CD14-positive monocyte (primary cell): Measurements from ENCODE around the gene LLGL2. TPM values are rescaled to one million over a fixed set of nuclear protein-coding genes. Genes with fewer than 3 reads are reported as not detected.

Experiments
- DNase-seq, 3 donors: peaks; one replicate each; pipeline ENCODE4 v3.0.0-alpha.2; 2011 to 2022
- H2AFZ ChIP-seq: 2 replicates; pipeline ENCODE4 v1.6.0; 2012; ENCODE audit warnings: mild to moderate bottlenecking, low read depth, low read length, inconsistent platforms; ENCODE audit not compliant: insufficient read depth, poor library complexity, severe bottlenecking
- H3K27ac ChIP-seq, 2 donors: 1 replicate in 1 of 2; 2 replicates in 1 of 2; pipeline ENCODE4 v1.5.1; 2012 to 2013; ENCODE audit warnings: low read length in 2 of 2, control low read depth in 1 of 2, inconsistent platforms in 1 of 2, low read depth in 1 of 2, mild to moderate bottlenecking in 1 of 2
- H3K27me3 ChIP-seq, 2 donors: one replicate each; pipeline versions ENCODE4 v1.6.0 to v1.6.1; 2011 to 2013; ENCODE audit warnings: low read length in 2 of 2; ENCODE audit not compliant: control insufficient read depth in 2 of 2, insufficient read depth in 2 of 2
- H3K36me3 ChIP-seq, 2 donors: replicated peaks in 1 of 2; 1 replicate in 1 of 2; 2 replicates in 1 of 2; pipeline versions ENCODE4 v1.5.1 to v1.6.1; 2012 to 2013; ENCODE audit warnings: low read length in 2 of 2, control low read depth in 1 of 2, inconsistent platforms in 1 of 2, mild to moderate bottlenecking in 1 of 2; ENCODE audit not compliant: insufficient read depth in 2 of 2, control insufficient read depth in 1 of 2
- H3K4me1 ChIP-seq, 2 donors: 1 replicate in 1 of 2; 2 replicates in 1 of 2; pipeline versions ENCODE4 v1.5.1 to v1.6.1; 2012 to 2013; ENCODE audit warnings: low read length in 2 of 2, control low read depth in 1 of 2, inconsistent platforms in 1 of 2, mild to moderate bottlenecking in 1 of 2, moderate library complexity in 1 of 2; ENCODE audit not compliant: insufficient read depth in 2 of 2, control insufficient read depth in 1 of 2
- H3K4me2 ChIP-seq: replicated peaks from 2 replicates; pipeline ENCODE3; 2012; ENCODE audit warnings: low read length, moderate library complexity, mild to moderate bottlenecking; ENCODE audit not compliant: poor library complexity, severe bottlenecking; ENCODE audit errors: extremely low read depth
- H3K4me3 ChIP-seq, 3 experiments: fragments of 200-600 bp in 1 of 3; sonication (generic) in 1 of 3; replicated peaks in 1 of 3; 1 replicate in 2 of 3; 2 replicates in 1 of 3; pipeline ENCODE4 v1.5.1; 2011 to 2013; ENCODE audit warnings: low read length in 3 of 3, mild to moderate bottlenecking in 3 of 3, control low read depth in 2 of 3, low read depth in 2 of 3, inconsistent platforms in 1 of 3, moderate library complexity in 1 of 3
- H3K79me2 ChIP-seq: 2 replicates; pipeline ENCODE4 v1.6.0; 2012; ENCODE audit warnings: mild to moderate bottlenecking, control low read depth, inconsistent platforms, low read length, moderate library complexity; ENCODE audit not compliant: insufficient read depth
- H3K9ac ChIP-seq: 2 replicates; pipeline ENCODE4 v1.6.0; 2017; ENCODE audit warnings: low read length, mild to moderate bottlenecking; ENCODE audit not compliant: insufficient read depth, poor library complexity, severe bottlenecking
- H3K9me3 ChIP-seq, 2 donors: replicated peaks in 1 of 2; 1 replicate in 1 of 2; 2 replicates in 1 of 2; pipeline versions ENCODE4 v1.5.1 to v1.6.1; 2012 to 2013; ENCODE audit warnings: low read length in 2 of 2, control low read depth in 1 of 2; ENCODE audit not compliant: control insufficient read depth in 1 of 2, insufficient read depth in 1 of 2
- H4K20me1 ChIP-seq: 2 replicates; pipeline ENCODE4 v1.6.0; 2012; ENCODE audit warnings: mild to moderate bottlenecking, low read length, control low read depth, moderate library complexity; ENCODE audit not compliant: insufficient read depth
- H3K27ac Mint-ChIP-seq, 7 donors: one replicate each; pipeline ENCODE4 v1.8.0; 2020; ENCODE audit warnings: mild to moderate bottlenecking in 7 of 7, mixed read lengths in 7 of 7, moderate library complexity in 6 of 7, inconsistent platforms in 2 of 7
- H3K27me3 Mint-ChIP-seq, 3 donors: one replicate each; pipeline ENCODE4 v1.8.0; 2021 to 2022; ENCODE audit warnings: low read depth in 3 of 3, mild to moderate bottlenecking in 3 of 3, mixed read lengths in 3 of 3, moderate library complexity in 3 of 3, inconsistent platforms in 1 of 3
- H3K36me3 Mint-ChIP-seq, 2 donors: one replicate each; pipeline ENCODE4 v1.8.0; 2020; ENCODE audit warnings: mixed read lengths in 2 of 2, inconsistent platforms in 1 of 2, mild to moderate bottlenecking in 1 of 2
- H3K4me1 Mint-ChIP-seq: one replicate; pipeline ENCODE4 v1.8.0; 2020; ENCODE audit warnings: mild to moderate bottlenecking, mixed read lengths
- H3K4me3 Mint-ChIP-seq, 2 donors: one replicate each; pipeline ENCODE4 v1.8.0; 2020; ENCODE audit warnings: mild to moderate bottlenecking in 2 of 2, mixed read lengths in 2 of 2, moderate library complexity in 1 of 2
- H3K9me3 Mint-ChIP-seq, 7 donors: one replicate each; pipeline ENCODE4 v1.8.0; 2020 to 2022; ENCODE audit warnings: mixed read lengths in 7 of 7, mild to moderate bottlenecking in 6 of 7, moderate library complexity in 6 of 7, inconsistent platforms in 2 of 7
- CTCF ChIP-seq: fragments of 200-600 bp; IDR thresholded peaks from one replicate; pipeline ENCODE4 v1.8.0; 2022; ENCODE audit warnings: antibody characterized with exemption, mild to moderate bottlenecking
- WGBS: methylation state at CpG from one replicate; pipeline ENCODE4 v1.1.5; 2013; ENCODE audit warnings: missing lambda C conversion rate; ENCODE audit not compliant: insufficient coverage; 5-methylcytosine and 5-hydroxymethylcytosine counted together
- intact Hi-C, 2 donors: fragments of 100-400 bp; cut with micrococcal nuclease; formaldehyde crosslinking; loops; one replicate each; pipeline versions ENCODE4 v1.15.0 to v1.15.1; 2023
- polyA plus RNA-seq, 3 donors: library from polyadenylated mRNA; depleted of rRNA in 1 of 3; unstranded in 2 of 3; stranded (reverse) in 1 of 3; fragments of 300-500 nt in 2 of 3; fragments of >200 nt in 1 of 3; fragmentation: Illumina TruSeq in 2 of 3; gene quantifications; 1 replicate in 2 of 3; 2 replicates in 1 of 3; pipeline ENCODE4 v1.2.3, GENCODE V29; 2012 to 2021

Gene LLGL2
- polyA plus RNA-seq, 3 donors, result 4.8 to 7.5 (median 5.5) TPM

DNA sequence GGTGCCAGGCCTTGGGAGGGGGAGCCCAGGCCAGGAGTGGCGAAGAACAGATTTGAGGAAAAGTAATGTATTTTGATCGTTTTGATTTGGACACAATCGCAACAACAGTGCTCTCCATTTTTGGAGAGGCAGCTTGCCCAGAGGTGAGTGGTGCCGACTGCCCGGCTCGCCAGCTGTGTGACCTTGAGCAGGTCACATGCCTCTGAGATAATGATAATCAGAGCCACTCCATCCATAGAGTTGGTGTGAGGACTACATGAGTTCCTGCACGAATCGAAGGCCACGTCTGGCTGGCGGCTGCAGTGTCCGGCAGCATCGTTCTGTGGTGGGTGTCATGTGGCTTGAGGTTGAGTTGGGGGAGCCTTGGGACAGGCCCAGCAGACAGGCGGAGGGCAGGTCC is 20.7 kb downstream of the LLGL2 start:
- DNase-seq, result no peak
- H3K36me3 Mint-ChIP-seq, result no peaks in the 10 kb centered on the region
- H3K27me3 ChIP-seq, result no peaks in the 10 kb centered on the region
- 96% methylated on average over 9 of the region's 13 CpGs for WGBS
- H2AFZ ChIP-seq, result no peak overlapping the region
- no peaks in the 10 kb centered on the region for H3K9me3 ChIP-seq
- no peaks in the 10 kb centered on the region for H3K36me3 ChIP-seq
- no peak overlapping the region for H3K4me2 ChIP-seq
- peaks cover 0 to under 1% of the 10 kb centered on the region in 2 donors for H3K4me1 ChIP-seq
- H3K4me3 Mint-ChIP-seq, result no peak overlapping the region
- no peak overlapping the region for H3K9ac ChIP-seq
- no peak overlapping the region for H3K27ac ChIP-seq
- no peak for TF ChIP-seq CTCF
- H3K9me3 Mint-ChIP-seq, result peaks cover 0 to 2% (median 0%) of the 10 kb centered on the region in 7 donors
- no peak overlapping the region for H3K27ac Mint-ChIP-seq
- intact Hi-C loops, result no loop called here
- peaks cover under 1% of the 10 kb centered on the region for H3K4me1 Mint-ChIP-seq
- no peak overlapping the region for H3K4me3 ChIP-seq
- H4K20me1 ChIP-seq, result no peaks in the 10 kb centered on the region
- H3K79me2 ChIP-seq, result no peaks in the 10 kb centered on the region
- H3K27me3 Mint-ChIP-seq, result peaks cover 0 to 7% (median 1%) of the 10 kb centered on the region in 3 donors

DNA sequence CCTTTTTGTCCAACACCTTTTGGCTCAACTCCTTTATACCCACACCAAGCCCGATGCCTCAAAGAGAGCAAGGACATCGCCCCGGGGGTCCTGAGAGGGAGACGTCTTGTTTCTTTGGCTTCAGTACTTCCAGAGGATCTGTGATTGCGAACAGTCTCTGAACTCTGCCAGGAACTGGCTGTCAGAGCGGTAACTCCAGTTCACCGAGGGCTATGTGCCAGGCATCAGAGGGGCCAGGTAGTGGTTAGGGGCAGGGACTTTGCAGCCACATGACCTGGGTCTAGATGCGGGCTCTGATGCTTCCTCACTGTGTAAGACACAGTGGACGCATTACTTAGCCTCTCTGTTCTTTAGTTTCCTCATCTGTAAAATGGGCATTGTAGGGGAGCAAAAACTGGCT is 21.6 kb downstream of the LLGL2 start:
- Histone ChIP-seq H2AFZ (no peak overlapping the region), H4K20me1 (no peaks in the 10 kb centered on the region), H3K9ac (no peak overlapping the region), H3K79me2 (no peaks in the 10 kb centered on the region), H3K27ac (no peak overlapping the region), H3K27me3 (no peaks in the 10 kb centered on the region), H3K4me3 (no peak overlapping the region), H3K36me3 (no peaks in the 10 kb centered on the region), H3K4me2 (no peak overlapping the region), H3K9me3 (no peaks in the 10 kb centered on the region), H3K4me1 (no peaks in the 10 kb centered on the region)
- no peaks in the 10 kb centered on the region for H3K36me3 Mint-ChIP-seq
- H3K27me3 Mint-ChIP-seq, result peaks cover 0 to 5% (median 0%) of the 10 kb centered on the region in 3 donors
- 96% methylated on average over 7 of the region's 9 CpGs for WGBS
- no peak overlapping the region for H3K4me3 Mint-ChIP-seq
- H3K27ac Mint-ChIP-seq, result no peak overlapping the region
- TF ChIP-seq CTCF, result no peak
- H3K4me1 Mint-ChIP-seq, result no peaks in the 10 kb centered on the region
- DNase-seq, result no peak
- intact Hi-C loops, result no loop called here
- peaks cover 0 to 2% (median 0%) of the 10 kb centered on the region in 7 donors for H3K9me3 Mint-ChIP-seq
